ENCODE data around the gene SMTN.

DNA sequence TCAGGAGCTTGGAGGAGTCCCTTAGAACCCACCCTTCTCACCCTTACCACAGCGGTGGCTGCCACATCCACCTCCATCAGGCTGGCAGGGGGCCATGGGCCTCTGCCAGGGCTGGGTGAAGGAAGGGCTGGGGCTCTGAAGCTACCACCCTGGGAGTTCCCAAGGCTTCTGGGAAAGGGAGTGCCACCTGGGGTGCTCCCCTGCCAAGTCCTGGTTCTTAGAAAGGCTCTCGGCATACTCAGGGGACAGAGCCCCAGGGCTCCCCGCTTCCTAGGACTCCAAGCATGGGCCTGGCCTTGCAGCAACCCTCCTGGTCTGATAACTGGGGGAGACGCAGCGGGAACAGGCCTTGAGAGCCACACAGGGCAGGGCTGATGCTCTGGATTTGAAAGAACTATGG lies 59.6 kb downstream of the SMTN start:
- TF ChIP-seq, protein P1, sequence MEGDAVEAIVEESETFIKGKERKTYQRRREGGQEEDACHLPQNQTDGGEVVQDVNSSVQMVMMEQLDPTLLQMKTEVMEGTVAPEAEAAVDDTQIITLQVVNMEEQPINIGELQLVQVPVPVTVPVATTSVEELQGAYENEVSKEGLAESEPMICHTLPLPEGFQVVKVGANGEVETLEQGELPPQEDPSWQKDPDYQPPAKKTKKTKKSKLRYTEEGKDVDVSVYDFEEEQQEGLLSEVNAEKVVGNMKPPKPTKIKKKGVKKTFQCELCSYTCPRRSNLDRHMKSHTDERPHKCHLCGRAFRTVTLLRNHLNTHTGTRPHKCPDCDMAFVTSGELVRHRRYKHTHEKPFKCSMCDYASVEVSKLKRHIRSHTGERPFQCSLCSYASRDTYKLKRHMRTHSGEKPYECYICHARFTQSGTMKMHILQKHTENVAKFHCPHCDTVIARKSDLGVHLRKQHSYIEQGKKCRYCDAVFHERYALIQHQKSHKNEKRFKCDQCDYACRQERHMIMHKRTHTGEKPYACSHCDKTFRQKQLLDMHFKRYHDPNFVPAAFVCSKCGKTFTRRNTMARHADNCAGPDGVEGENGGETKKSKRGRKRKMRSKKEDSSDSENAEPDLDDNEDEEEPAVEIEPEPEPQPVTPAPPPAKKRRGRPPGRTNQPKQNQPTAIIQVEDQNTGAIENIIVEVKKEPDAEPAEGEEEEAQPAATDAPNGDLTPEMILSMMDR (IDR thresholded peaks at IDR 0.05; ENCODE audit: low read depth, low read length, missing input control) = no peak
- no peak for TF ChIP-seq SP1 (IDR thresholded peaks at IDR 0.05)
- TF ChIP-seq RAD21 (IDR thresholded peaks at IDR 0.05) = no peak
- TF ChIP-seq, protein P2, sequence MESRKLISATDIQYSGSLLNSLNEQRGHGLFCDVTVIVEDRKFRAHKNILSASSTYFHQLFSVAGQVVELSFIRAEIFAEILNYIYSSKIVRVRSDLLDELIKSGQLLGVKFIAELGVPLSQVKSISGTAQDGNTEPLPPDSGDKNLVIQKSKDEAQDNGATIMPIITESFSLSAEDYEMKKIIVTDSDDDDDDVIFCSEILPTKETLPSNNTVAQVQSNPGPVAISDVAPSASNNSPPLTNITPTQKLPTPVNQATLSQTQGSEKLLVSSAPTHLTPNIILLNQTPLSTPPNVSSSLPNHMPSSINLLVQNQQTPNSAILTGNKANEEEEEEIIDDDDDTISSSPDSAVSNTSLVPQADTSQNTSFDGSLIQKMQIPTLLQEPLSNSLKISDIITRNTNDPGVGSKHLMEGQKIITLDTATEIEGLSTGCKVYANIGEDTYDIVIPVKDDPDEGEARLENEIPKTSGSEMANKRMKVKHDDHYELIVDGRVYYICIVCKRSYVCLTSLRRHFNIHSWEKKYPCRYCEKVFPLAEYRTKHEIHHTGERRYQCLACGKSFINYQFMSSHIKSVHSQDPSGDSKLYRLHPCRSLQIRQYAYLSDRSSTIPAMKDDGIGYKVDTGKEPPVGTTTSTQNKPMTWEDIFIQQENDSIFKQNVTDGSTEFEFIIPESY (IDR thresholded peaks at IDR 0.05) = no peak
- TF ChIP-seq HNF4G (IDR thresholded peaks at IDR 0.05) = no peak

Measured in liver (tissue), 3 donors.